H9 (cell line): ENCODE results near the gene PM20D2. TPM values are rescaled to one million over a fixed set of nuclear protein-coding genes. Genes with fewer than 3 reads are reported as not detected.

Source experiments
- DNase-seq: peaks from one replicate; pipeline ENCODE4 v3.0.0-alpha.2; 2017
- H2AFZ ChIP-seq: one replicate; pipeline ENCODE4 v1.6.1; 2013; ENCODE audit warnings: mild to moderate bottlenecking, low read length, control low read depth, moderate library complexity
- H2AK5ac ChIP-seq: 2 replicates; pipeline ENCODE4 v1.6.1; 2013; ENCODE audit warnings: low read length, control low read depth, mixed read lengths; ENCODE audit not compliant: insufficient read length
- H2BK120ac ChIP-seq: one replicate; pipeline ENCODE4 v1.6.1; 2013; ENCODE audit warnings: low read depth, mild to moderate bottlenecking, low read length, control low read depth, inconsistent platforms; ENCODE audit not compliant: poor library complexity, severe bottlenecking
- H2BK12ac ChIP-seq: 2 replicates; pipeline ENCODE4 v1.6.1; 2013; ENCODE audit warnings: low read length, control low read depth, mixed read lengths, low read depth; ENCODE audit not compliant: insufficient read length
- H2BK15ac ChIP-seq: 2 replicates; pipeline ENCODE4 v1.6.1; 2013; ENCODE audit warnings: low read depth, low read length, control low read depth
- H2BK20ac ChIP-seq: one replicate; pipeline ENCODE4 v1.6.1; 2013; ENCODE audit warnings: low read depth, mild to moderate bottlenecking, low read length, control low read depth, inconsistent platforms; ENCODE audit not compliant: poor library complexity, severe bottlenecking
- H2BK5ac ChIP-seq: 2 replicates; pipeline ENCODE4 v1.6.1; 2013; ENCODE audit warnings: low read length, control low read depth, mixed read lengths; ENCODE audit not compliant: insufficient read length
- H3K14ac ChIP-seq: 2 replicates; pipeline ENCODE4 v1.6.1; 2013; ENCODE audit warnings: low read length, control low read depth; ENCODE audit not compliant: insufficient read depth
- H3K18ac ChIP-seq: 2 replicates; pipeline ENCODE4 v1.6.1; 2013; ENCODE audit warnings: low read depth, mild to moderate bottlenecking, mixed read lengths, low read length, control low read depth; ENCODE audit not compliant: insufficient read length
- H3K23ac ChIP-seq: 2 replicates; pipeline ENCODE4 v1.6.1; 2013; ENCODE audit warnings: low read length, control low read depth, mixed read lengths, low read depth; ENCODE audit not compliant: insufficient read length
- H3K23me2 ChIP-seq: 2 replicates; pipeline ENCODE4 v1.6.1; 2013; ENCODE audit warnings: low read depth, mild to moderate bottlenecking, mixed read lengths, low read length, control low read depth; ENCODE audit not compliant: insufficient read length, poor library complexity, severe bottlenecking
- H3K27ac ChIP-seq: 2 replicates; pipeline ENCODE4 v1.5.1; 2013; ENCODE audit warnings: low read length, control low read depth, mixed read lengths, low read depth; ENCODE audit not compliant: insufficient read length
- H3K27me3 ChIP-seq: 2 replicates; pipeline ENCODE4 v1.6.1; 2013; ENCODE audit warnings: low read length, control low read depth, inconsistent platforms; ENCODE audit not compliant: insufficient read depth
- H3K4ac ChIP-seq: 2 replicates; pipeline ENCODE4 v1.6.1; 2013; ENCODE audit warnings: low read depth, mild to moderate bottlenecking, control low read depth, inconsistent platforms, low read length, moderate library complexity
- H3K4me1 ChIP-seq: 2 replicates; pipeline ENCODE4 v1.6.1; 2013; ENCODE audit warnings: low read length, control low read depth, inconsistent platforms; ENCODE audit not compliant: insufficient read depth
- H3K4me2 ChIP-seq: 2 replicates; pipeline ENCODE4 v1.6.1; 2013; ENCODE audit warnings: low read length, control low read depth, mixed read lengths; ENCODE audit not compliant: insufficient read length, insufficient read depth
- H3K56ac ChIP-seq: 2 replicates; pipeline ENCODE4 v1.6.1; 2013; ENCODE audit warnings: low read depth, mild to moderate bottlenecking, mixed read lengths, low read length, control low read depth; ENCODE audit not compliant: insufficient read length
- H3K79me1 ChIP-seq: 2 replicates; pipeline ENCODE4 v1.6.1; 2013; ENCODE audit warnings: low read depth, mild to moderate bottlenecking, moderate library complexity, low read length, control low read depth, inconsistent platforms; ENCODE audit not compliant: insufficient read depth, poor library complexity, severe bottlenecking
- H3K79me2 ChIP-seq: 2 replicates; pipeline ENCODE4 v1.6.1; 2013; ENCODE audit warnings: low read length, control low read depth, inconsistent platforms; ENCODE audit not compliant: insufficient read depth
- H3K9ac ChIP-seq: 2 replicates; pipeline ENCODE4 v1.6.1; 2013; ENCODE audit warnings: low read length, control low read depth, mixed read lengths; ENCODE audit not compliant: insufficient read length; ENCODE audit errors: extremely low read depth
- H3K9me3 ChIP-seq: one replicate; pipeline ENCODE4 v1.6.1; 2013; ENCODE audit warnings: low read depth, low read length, inconsistent platforms; ENCODE audit not compliant: control insufficient read depth
- H3T11ph ChIP-seq: one replicate; pipeline ENCODE4 v1.6.1; 2013; ENCODE audit warnings: mild to moderate bottlenecking, low read length, control low read depth, inconsistent platforms
- H4K20me1 ChIP-seq: one replicate; pipeline ENCODE4 v1.6.1; 2013; ENCODE audit not compliant: control insufficient read depth, insufficient read length, insufficient read depth
- H4K5ac ChIP-seq: 2 replicates; pipeline ENCODE4 v1.6.1; 2013; ENCODE audit warnings: low read depth, mild to moderate bottlenecking, mixed read lengths, low read length, control low read depth; ENCODE audit not compliant: insufficient read length
- H4K8ac ChIP-seq: replicated peaks from 2 replicates; pipeline ENCODE4 v1.6.1; 2013; ENCODE audit warnings: low read length, control low read depth, mixed read lengths, low read depth; ENCODE audit not compliant: insufficient read length
- H4K91ac ChIP-seq: 2 replicates; pipeline ENCODE4 v1.6.1; 2013; ENCODE audit warnings: low read depth, mild to moderate bottlenecking, moderate library complexity, mixed read lengths, low read length, control low read depth; ENCODE audit not compliant: insufficient read length
- H3K27ac Mint-ChIP-seq, 3 experiments: 2 replicates in 2 of 3; 3 replicates in 1 of 3; pipeline ENCODE4 v1.8.0; 2020 to 2021; ENCODE audit warnings: mixed read lengths in 3 of 3, mild to moderate bottlenecking in 1 of 3, moderate library complexity in 1 of 3
- H3K27me3 Mint-ChIP-seq: 2 replicates; pipeline ENCODE4 v1.8.0; 2021; ENCODE audit warnings: low read depth, mild to moderate bottlenecking, moderate library complexity, mixed read lengths
- H3K36me3 Mint-ChIP-seq, 3 experiments: 2 replicates in 2 of 3; 3 replicates in 1 of 3; pipeline ENCODE4 v1.8.0; 2020 to 2021; ENCODE audit warnings: low read depth in 3 of 3, mixed read lengths in 3 of 3; ENCODE audit not compliant: insufficient read depth in 1 of 3
- H3K4me1 Mint-ChIP-seq, 2 experiments: 2 replicates each; pipeline ENCODE4 v1.8.0; 2020; ENCODE audit warnings: mixed read lengths in 2 of 2
- H3K4me3 Mint-ChIP-seq, 2 experiments: 2 replicates in 1 of 2; 3 replicates in 1 of 2; pipeline ENCODE4 v1.8.0; 2020 to 2021; ENCODE audit warnings: mild to moderate bottlenecking in 2 of 2, mixed read lengths in 2 of 2, moderate library complexity in 1 of 2
- H3K9me3 Mint-ChIP-seq, 2 experiments: 2 replicates in 1 of 2; 3 replicates in 1 of 2; pipeline ENCODE4 v1.8.0; 2020; ENCODE audit warnings: mild to moderate bottlenecking in 2 of 2, mixed read lengths in 2 of 2, moderate library complexity in 1 of 2
- CTCF ChIP-seq: fragments of 200-600 bp; sonication (generic); conservative IDR thresholded peaks from 3 replicates; pipeline ENCODE4 v1.8.0; 2021; ENCODE audit warnings: antibody characterized with exemption, mild to moderate bottlenecking
- WGBS: extraction: QIAGEN DNeasy Blood & Tissue Kit; methylation state at CpG from one replicate; pipeline ENCODE4 v1.1.7; 2013; ENCODE audit warnings: missing lambda C conversion rate, low lambda C conversion rate, mixed read lengths; ENCODE audit not compliant: insufficient read length; ENCODE audit errors: extremely low coverage; 5-methylcytosine and 5-hydroxymethylcytosine counted together
- total RNA-seq: library from RNA; stranded (reverse); gene quantifications from 2 replicates; pipeline ENCODE4 v1.2.1, GENCODE V29; 2021

PM20D2 gene
- total RNA-seq, 1 experiment from 2014 or later = 8.3 TPM

- no peak overlapping the region for H3T11ph ChIP-seq
- no peak overlapping the region for H3K18ac ChIP-seq
- H2BK120ac ChIP-seq = no peak overlapping the region
- H3K27ac ChIP-seq = no peak overlapping the region
- no peaks in the 10 kb centered on the region for H3K79me2 ChIP-seq
- H2BK15ac ChIP-seq = no peak overlapping the region
- DNase-seq = no peak
- no peak overlapping the region for H2BK5ac ChIP-seq
- Mint-ChIP-seq H3K9me3 (peaks cover 11 to 13% of the 10 kb centered on the region in 2 experiments), H3K4me1 (peaks cover 5 to 6% of the 10 kb centered on the region in 2 experiments), H3K27ac (no peak overlapping the region), H3K27me3 (peaks cover 1% of the 10 kb centered on the region), H3K4me3 (no peak overlapping the region), H3K36me3 (peaks cover 4 to 8% (median 6%) of the 10 kb centered on the region in 3 experiments; a peak in 6 of 7 replicates)
- H3K23me2 ChIP-seq = no peaks in the 10 kb centered on the region
- no peaks in the 10 kb centered on the region for H3K79me1 ChIP-seq
- H4K8ac ChIP-seq = no peak overlapping the region
- H3K9ac ChIP-seq = no peak overlapping the region
- H3K23ac ChIP-seq = no peak overlapping the region
- H3K14ac ChIP-seq = no peak overlapping the region
- no peaks in the 10 kb centered on the region for H3K9me3 ChIP-seq
- H3K27me3 ChIP-seq = no peaks in the 10 kb centered on the region
- no peak overlapping the region for H3K56ac ChIP-seq
- H2AK5ac ChIP-seq = no peak overlapping the region
- H2BK12ac ChIP-seq = no peak overlapping the region
- H2AFZ ChIP-seq = no peak overlapping the region
- H4K91ac ChIP-seq = no peak overlapping the region
- no peaks in the 10 kb centered on the region for H4K20me1 ChIP-seq
- H3K4ac ChIP-seq = no peak overlapping the region
- WGBS = no CpG with 5 or more reads among the region's 2 CpGs
- no peak overlapping the region for H3K4me2 ChIP-seq
- peaks cover 2% of the 10 kb centered on the region; the same call in 1 of the 2 replicates for H3K4me1 ChIP-seq
- H4K5ac ChIP-seq = no peak overlapping the region
- TF ChIP-seq CTCF = no peak
- H2BK20ac ChIP-seq = no peak overlapping the region
Measured at GRCh38 chr6:89199579-89199978, 53.7 kb downstream of the PM20D2 start.
